ENCODE results near the gene TUBD1.
"Not testable (repeated sequence)": the region's sequence is repeated elsewhere in the genome, so short reads cannot be mapped to it uniquely, and the experiment has no call there.

TUBD1 gene

GRCh38 chr17:59870482-59870881 lies 22.3 kb downstream of the TUBD1 start:
- no peak for DNase-seq (ENCODE audit: low spot score)
- TF ChIP-seq CTCF (IDR thresholded peaks at IDR 0.05; ENCODE audit: extremely low read depth, missing control alignments), result no peak

GRCh38 chr17:59869941-59870218 lies 22.9 kb downstream of the TUBD1 start:
- no peak for DNase-seq (ENCODE audit: low spot score)
- TF ChIP-seq CTCF (IDR thresholded peaks at IDR 0.05; ENCODE audit: extremely low read depth, missing control alignments), result no peak

GRCh38 chr17:59863616-59864015 lies 29.1 kb downstream of the TUBD1 start:
- no peak for TF ChIP-seq CTCF (IDR thresholded peaks at IDR 0.05; ENCODE audit: extremely low read depth, missing control alignments)
- DNase-seq (ENCODE audit: low spot score), result no peak

- DNase-seq (ENCODE audit: low spot score), result no peak
- no peak for TF ChIP-seq CTCF (IDR thresholded peaks at IDR 0.05; ENCODE audit: extremely low read depth, missing control alignments)
These were observed 33.2 kb downstream of the TUBD1 start for GRCh38 chr17:59859444-59860025.

- no peak for TF ChIP-seq CTCF (IDR thresholded peaks at IDR 0.05; ENCODE audit: extremely low read depth, missing control alignments)
- DNase-seq (ENCODE audit: low spot score), result no peak
These were observed 33.8 kb downstream of the TUBD1 start for GRCh38 chr17:59858932-59859331.

GRCh38 chr17:59858167-59858816 lies 34.5 kb downstream of the TUBD1 start:
- no peak for DNase-seq (ENCODE audit: low spot score)
- TF ChIP-seq CTCF (IDR thresholded peaks at IDR 0.05; ENCODE audit: extremely low read depth, missing control alignments), result no peak

- TF ChIP-seq CTCF (IDR thresholded peaks at IDR 0.05; ENCODE audit: extremely low read depth, missing control alignments), result no peak
- no peak for DNase-seq (ENCODE audit: low spot score)
These were observed 35.6 kb downstream of the TUBD1 start for GRCh38 chr17:59856859-59857794.

GRCh38 chr17:59853919-59854729 lies 38.6 kb downstream of the TUBD1 start:
- DNase-seq (ENCODE audit: low spot score), result not testable (repeated sequence)
